HFFc6 (cell line): ENCODE data around the gene ZDHHC17. TPM values are rescaled to one million over a fixed set of nuclear protein-coding genes. Genes with fewer than 3 reads are reported as not detected.

Experiments used
- DNase-seq: peaks from one replicate; pipeline ENCODE4 v3.0.0-alpha.2; 2018
- H3K27ac Mint-ChIP-seq: 2 replicates; pipeline ENCODE4 v1.8.0; 2020; ENCODE audit warnings: mild to moderate bottlenecking, mixed read lengths
- H3K27me3 Mint-ChIP-seq: 2 replicates; pipeline ENCODE4 v1.8.0; 2021; ENCODE audit warnings: mild to moderate bottlenecking, moderate library complexity, mixed read lengths; ENCODE audit not compliant: insufficient read depth
- H3K36me3 Mint-ChIP-seq: 2 replicates; pipeline ENCODE4 v1.8.0; 2021; ENCODE audit warnings: low read depth, mixed read lengths
- H3K4me1 Mint-ChIP-seq: 2 replicates; pipeline ENCODE4 v1.8.0; 2020; ENCODE audit warnings: low read depth, mixed read lengths
- H3K4me3 Mint-ChIP-seq: 2 replicates; pipeline ENCODE4 v1.8.0; 2020; ENCODE audit warnings: mild to moderate bottlenecking, moderate library complexity, mixed read lengths
- H3K9me3 Mint-ChIP-seq: 2 replicates; pipeline ENCODE4 v1.8.0; 2020; ENCODE audit warnings: mild to moderate bottlenecking, mixed read lengths
- total RNA-seq, 6 experiments: library from RNA; stranded (reverse); fragmentation: NEBNext Ultra II Directional; extraction: Animal tissue kit (Norgen Biotek cat#: 25700); gene quantifications; 2 replicates in 1 of 6; 3 replicates in 5 of 6; pipeline ENCODE4 v1.2.3, GENCODE V29; 2021
- TF ChIP-seq, protein P1 (sequence below): fragments of 200-600 bp; sonication (generic); IDR thresholded peaks from 2 replicates; pipeline ENCODE4 v1.5.0; 2021; ENCODE audit warnings: antibody characterized with exemption, mild to moderate bottlenecking

ZDHHC17 gene
- total RNA-seq, 6 experiments from 2014 or later, result 16.0 to 23.6 (median 19.2) TPM

DNA sequence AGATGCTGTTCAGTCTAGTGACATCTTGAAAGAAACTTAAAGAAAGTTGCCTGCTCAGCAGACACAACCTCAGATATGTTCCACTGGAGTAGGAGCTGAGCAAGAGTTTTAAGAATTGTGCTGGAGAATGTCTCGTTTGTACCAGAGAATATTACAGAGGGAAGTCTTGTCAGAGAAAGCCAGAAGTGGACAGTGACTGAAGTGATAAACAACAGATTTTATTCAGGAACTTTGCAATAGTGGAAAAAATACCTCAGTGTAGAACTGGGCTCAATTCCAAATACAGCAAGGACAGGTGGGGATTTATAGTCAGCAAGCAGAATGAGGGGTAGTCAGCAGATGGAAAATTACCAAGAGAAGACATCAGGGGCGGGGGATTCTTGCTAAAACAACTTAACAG lies 18.6 kb downstream of the ZDHHC17 start:
- DNase-seq, result no peak
- TF ChIP-seq, protein P1, sequence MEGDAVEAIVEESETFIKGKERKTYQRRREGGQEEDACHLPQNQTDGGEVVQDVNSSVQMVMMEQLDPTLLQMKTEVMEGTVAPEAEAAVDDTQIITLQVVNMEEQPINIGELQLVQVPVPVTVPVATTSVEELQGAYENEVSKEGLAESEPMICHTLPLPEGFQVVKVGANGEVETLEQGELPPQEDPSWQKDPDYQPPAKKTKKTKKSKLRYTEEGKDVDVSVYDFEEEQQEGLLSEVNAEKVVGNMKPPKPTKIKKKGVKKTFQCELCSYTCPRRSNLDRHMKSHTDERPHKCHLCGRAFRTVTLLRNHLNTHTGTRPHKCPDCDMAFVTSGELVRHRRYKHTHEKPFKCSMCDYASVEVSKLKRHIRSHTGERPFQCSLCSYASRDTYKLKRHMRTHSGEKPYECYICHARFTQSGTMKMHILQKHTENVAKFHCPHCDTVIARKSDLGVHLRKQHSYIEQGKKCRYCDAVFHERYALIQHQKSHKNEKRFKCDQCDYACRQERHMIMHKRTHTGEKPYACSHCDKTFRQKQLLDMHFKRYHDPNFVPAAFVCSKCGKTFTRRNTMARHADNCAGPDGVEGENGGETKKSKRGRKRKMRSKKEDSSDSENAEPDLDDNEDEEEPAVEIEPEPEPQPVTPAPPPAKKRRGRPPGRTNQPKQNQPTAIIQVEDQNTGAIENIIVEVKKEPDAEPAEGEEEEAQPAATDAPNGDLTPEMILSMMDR, result no peak
- Mint-ChIP-seq H3K9me3 (no peaks in the 10 kb centered on the region), H3K4me1 (peaks cover 56% of the 10 kb centered on the region), H3K27me3 (no peaks in the 10 kb centered on the region; the same call in 1 of the 2 replicates), H3K36me3 (peaks cover 36% of the 10 kb centered on the region; the same call in 1 of the 2 replicates), H3K27ac (no peak overlapping the region), H3K4me3 (no peak overlapping the region)

DNA sequence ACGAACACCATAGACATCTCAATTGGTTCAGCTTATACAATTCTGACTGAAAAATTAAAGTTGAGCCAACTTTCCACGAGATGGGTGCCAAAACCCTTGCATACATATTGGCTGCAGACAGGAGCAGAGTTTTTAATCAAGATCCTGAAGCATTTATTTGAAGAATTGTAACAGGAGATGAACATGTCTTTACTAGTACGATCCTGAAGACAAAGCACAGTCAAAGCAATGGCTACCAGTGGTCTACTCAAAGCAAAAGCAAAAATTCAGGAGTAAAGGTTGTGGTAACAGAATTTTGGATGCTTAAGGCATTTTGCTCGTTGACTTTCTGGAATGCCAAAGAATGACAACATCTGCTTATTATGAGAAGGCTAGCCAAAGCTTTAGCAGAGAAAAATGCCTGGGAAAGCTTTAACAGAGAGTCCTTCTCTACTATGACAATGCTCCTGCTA lies 20.7 kb downstream of the ZDHHC17 start:
- Mint-ChIP-seq H3K9me3 (no peaks in the 10 kb centered on the region), H3K27ac (peak overlapping the region; percentile 76), H3K4me1 (peaks cover 54% of the 10 kb centered on the region), H3K36me3 (peaks cover 37% of the 10 kb centered on the region; the same call in 1 of the 2 replicates), H3K27me3 (no peaks in the 10 kb centered on the region; the same call in none of the 2 replicates), H3K4me3 (peak overlapping the region; percentile 22)
- TF ChIP-seq, protein P1, result 0 out of 2 replicates have a peak, but pooled peaks have one; percentile 8
- DNase-seq, result peak; percentile 55

DNA sequence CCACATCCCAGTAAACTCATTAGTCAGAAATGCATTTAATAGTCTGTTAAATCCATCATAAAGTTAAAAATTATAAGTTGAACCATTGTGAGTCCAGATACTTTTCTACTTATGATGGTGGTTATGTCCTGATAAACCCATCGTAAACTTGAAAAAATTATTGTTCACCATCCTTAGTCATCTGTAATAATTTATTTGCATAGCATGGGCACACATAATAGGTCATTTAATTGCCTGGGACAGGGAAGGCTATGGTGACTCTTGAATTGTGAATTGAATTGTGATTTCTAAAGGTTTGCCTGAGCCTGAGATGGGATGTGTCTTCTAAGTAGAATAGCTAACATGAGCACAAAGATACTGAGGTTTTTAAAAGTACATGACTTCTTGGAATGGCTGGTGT lies 21.5 kb downstream of the ZDHHC17 start:
- no peak for DNase-seq
- H3K27ac Mint-ChIP-seq, result peak overlapping the region; percentile 76; the same call in 1 of the 2 replicates
- H3K36me3 Mint-ChIP-seq, result peaks cover 31% of the 10 kb centered on the region; the same call in 1 of the 2 replicates
- TF ChIP-seq, protein P1, result no peak
- H3K4me1 Mint-ChIP-seq, result peaks cover 51% of the 10 kb centered on the region
- H3K9me3 Mint-ChIP-seq, result no peaks in the 10 kb centered on the region
- no peak overlapping the region for H3K4me3 Mint-ChIP-seq
- no peaks in the 10 kb centered on the region; the same call in none of the 2 replicates for H3K27me3 Mint-ChIP-seq

DNA sequence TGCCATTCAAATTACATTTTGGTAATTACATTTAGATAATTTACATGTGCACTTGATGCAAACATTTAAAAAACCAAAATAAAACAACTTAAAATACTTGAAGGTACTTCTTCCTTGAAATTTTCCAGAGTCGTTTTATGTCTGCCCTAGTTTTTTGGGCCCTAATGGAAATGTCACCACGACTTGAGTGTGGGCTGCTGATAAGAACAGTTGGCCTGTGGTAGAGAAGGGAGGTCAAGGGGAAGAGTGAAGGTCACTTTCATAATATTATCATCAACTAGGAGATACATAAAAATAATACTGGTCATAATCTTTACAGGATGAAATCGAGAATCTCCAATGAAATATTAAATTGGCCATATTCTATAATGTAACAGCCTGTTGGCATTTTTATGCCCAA lies 23.1 kb downstream of the ZDHHC17 start:
- TF ChIP-seq, protein P1, result no peak

DNA sequence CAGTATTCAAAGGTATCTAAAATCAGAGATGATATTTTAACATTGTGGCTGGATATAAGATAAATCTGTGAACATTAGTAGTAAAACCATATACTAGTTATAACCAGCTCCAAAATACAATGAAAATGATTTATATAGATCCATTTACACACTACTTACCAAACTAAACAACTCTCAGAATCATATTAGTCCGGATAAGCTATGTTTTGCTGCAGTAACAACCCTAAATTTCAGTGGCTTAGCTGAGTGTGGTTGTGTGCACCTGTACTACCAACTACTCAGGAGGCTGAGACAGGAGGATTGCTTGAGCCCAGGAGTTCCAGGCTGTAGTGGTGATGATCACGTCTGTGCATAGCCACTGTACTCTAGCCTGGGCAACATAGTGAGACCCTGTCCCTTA lies 23.8 kb downstream of the ZDHHC17 start:
- Mint-ChIP-seq H3K4me1 (peaks cover 40% of the 10 kb centered on the region), H3K27ac (no peak overlapping the region), H3K27me3 (no peaks in the 10 kb centered on the region; the same call in 1 of the 2 replicates), H3K4me3 (no peak overlapping the region), H3K9me3 (no peaks in the 10 kb centered on the region), H3K36me3 (peaks cover 26% of the 10 kb centered on the region; the same call in 1 of the 2 replicates)
- TF ChIP-seq, protein P1, result no peak
- DNase-seq, result no peak

More for the DNA sequence above, 23.1 kb downstream of the ZDHHC17 start:
- H3K36me3 Mint-ChIP-seq, result peaks cover 31% of the 10 kb centered on the region; the same call in 1 of the 2 replicates
- no peaks in the 10 kb centered on the region; the same call in 1 of the 2 replicates for H3K27me3 Mint-ChIP-seq
- no peaks in the 10 kb centered on the region for H3K9me3 Mint-ChIP-seq
- DNase-seq, result no peak
- peaks cover 47% of the 10 kb centered on the region for H3K4me1 Mint-ChIP-seq
- no peak overlapping the region for H3K27ac Mint-ChIP-seq
- no peak overlapping the region for H3K4me3 Mint-ChIP-seq
